PFSK-1 (cell line): ENCODE measurements around the gene PAK2. TPM values are rescaled to one million over a fixed set of nuclear protein-coding genes. Genes with fewer than 3 reads are reported as not detected.

Source experiments
- FOXP2 ChIP-seq: optimal IDR thresholded peaks from 2 replicates; pipeline ENCODE3; 2011; ENCODE audit warnings: borderline replicate concordance, control low read depth, inconsistent platforms; ENCODE audit not compliant: insufficient read depth; ENCODE audit errors: extremely low read length, extremely low read depth
- POLR2AphosphoS5 ChIP-seq: IDR thresholded peaks from 2 replicates; pipeline ENCODE4 v1.6.1; 2012; ENCODE audit warnings: low read depth, mild to moderate bottlenecking, control low read depth, low read length, moderate library complexity
- SIN3A ChIP-seq: IDR thresholded peaks from 2 replicates; pipeline ENCODE4 v1.6.1; 2012; ENCODE audit warnings: mild to moderate bottlenecking, low read length, moderate library complexity, borderline replicate concordance; ENCODE audit not compliant: insufficient read depth
- TAF1 ChIP-seq: IDR thresholded peaks from 2 replicates; pipeline ENCODE4 v1.6.1; 2012; ENCODE audit warnings: low read length, control low read depth, borderline replicate concordance; ENCODE audit not compliant: insufficient read depth
- polyA plus RNA-seq: library from polyadenylated mRNA; unstranded; fragments of >200 nt; gene quantifications from one replicate; pipeline ENCODE4 v1.2.1, GENCODE V29; 2012; ENCODE audit warnings: low read depth, missing spikeins; ENCODE audit not compliant: insufficient read length
- TF ChIP-seq, protein P1 (sequence below), 2 experiments: IDR thresholded peaks; 2 replicates each; pipeline versions ENCODE4 v1.6.1 to v1.8.0; 2011 to 2012; ENCODE audit warnings: low read depth in 2 of 2, low read length in 2 of 2, control low read depth in 1 of 2, inconsistent platforms in 1 of 2, mild to moderate bottlenecking in 1 of 2, moderate library complexity in 1 of 2; ENCODE audit not compliant: insufficient read depth in 1 of 2

The PAK2 gene
- polyA plus RNA-seq: 45.6 TPM

DNA sequence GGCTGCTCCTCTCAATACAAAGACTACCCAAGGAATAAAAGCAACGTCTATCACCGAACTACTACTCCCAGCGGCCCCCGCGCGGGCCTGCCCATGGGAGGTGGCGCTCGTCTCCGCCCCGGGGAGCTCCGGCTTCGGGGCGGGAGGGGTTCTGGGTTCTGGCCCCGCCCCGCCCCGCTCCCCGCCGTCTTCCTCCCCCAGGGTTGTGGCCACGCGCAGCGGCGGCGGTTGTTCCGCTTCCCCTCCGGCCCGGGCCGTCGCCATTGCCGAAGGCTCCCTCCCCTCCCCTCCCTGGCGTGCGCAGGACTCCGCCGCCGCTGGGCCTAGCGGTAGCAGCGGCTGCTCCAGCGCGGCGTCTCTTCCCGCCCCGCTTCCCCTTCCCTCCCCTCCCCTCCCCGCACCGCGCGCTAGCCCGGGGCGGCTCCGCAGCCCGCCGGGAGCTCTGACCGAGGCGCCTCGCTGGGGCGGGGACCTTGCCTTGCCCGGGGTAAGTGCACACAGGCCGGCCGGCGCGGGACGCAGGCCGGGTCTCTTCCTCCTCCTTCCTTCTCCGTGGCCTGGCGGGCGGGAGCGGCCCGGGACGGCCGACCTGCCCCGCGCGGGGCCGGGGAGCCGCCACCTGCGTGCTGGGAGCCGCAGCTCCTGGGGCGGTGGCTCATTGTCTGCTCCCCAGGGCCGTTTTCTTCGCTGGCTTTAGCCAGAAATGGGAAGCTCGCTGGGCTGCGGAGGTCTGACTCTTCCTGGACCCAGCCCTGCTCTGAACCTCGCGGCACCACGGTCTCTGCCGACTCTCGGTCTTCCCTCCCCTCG is at the start of gene PAK2:
Gene PAK2 (plus strand): TSS at position 187 of the 810 bp plus-strand sequence. CDS start 42,790 bp downstream, outside the sequence.
- peak; percentile 58 for TF ChIP-seq FOXP2
- TF ChIP-seq TAF1: peak; percentile 63; the same call in 1 of the 2 replicates
- TF ChIP-seq POLR2AphosphoS5: peak; percentile 63
- TF ChIP-seq SIN3A: peak; percentile 35; the same call in 1 of the 2 replicates
- TF ChIP-seq, protein P1, sequence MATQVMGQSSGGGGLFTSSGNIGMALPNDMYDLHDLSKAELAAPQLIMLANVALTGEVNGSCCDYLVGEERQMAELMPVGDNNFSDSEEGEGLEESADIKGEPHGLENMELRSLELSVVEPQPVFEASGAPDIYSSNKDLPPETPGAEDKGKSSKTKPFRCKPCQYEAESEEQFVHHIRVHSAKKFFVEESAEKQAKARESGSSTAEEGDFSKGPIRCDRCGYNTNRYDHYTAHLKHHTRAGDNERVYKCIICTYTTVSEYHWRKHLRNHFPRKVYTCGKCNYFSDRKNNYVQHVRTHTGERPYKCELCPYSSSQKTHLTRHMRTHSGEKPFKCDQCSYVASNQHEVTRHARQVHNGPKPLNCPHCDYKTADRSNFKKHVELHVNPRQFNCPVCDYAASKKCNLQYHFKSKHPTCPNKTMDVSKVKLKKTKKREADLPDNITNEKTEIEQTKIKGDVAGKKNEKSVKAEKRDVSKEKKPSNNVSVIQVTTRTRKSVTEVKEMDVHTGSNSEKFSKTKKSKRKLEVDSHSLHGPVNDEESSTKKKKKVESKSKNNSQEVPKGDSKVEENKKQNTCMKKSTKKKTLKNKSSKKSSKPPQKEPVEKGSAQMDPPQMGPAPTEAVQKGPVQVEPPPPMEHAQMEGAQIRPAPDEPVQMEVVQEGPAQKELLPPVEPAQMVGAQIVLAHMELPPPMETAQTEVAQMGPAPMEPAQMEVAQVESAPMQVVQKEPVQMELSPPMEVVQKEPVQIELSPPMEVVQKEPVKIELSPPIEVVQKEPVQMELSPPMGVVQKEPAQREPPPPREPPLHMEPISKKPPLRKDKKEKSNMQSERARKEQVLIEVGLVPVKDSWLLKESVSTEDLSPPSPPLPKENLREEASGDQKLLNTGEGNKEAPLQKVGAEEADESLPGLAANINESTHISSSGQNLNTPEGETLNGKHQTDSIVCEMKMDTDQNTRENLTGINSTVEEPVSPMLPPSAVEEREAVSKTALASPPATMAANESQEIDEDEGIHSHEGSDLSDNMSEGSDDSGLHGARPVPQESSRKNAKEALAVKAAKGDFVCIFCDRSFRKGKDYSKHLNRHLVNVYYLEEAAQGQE (IDR thresholded peaks at IDR 0.05; ENCODE audit: insufficient read depth in 1 of 2, low read depth in 2 of 2, low read length in 2 of 2): no peak

DNA sequence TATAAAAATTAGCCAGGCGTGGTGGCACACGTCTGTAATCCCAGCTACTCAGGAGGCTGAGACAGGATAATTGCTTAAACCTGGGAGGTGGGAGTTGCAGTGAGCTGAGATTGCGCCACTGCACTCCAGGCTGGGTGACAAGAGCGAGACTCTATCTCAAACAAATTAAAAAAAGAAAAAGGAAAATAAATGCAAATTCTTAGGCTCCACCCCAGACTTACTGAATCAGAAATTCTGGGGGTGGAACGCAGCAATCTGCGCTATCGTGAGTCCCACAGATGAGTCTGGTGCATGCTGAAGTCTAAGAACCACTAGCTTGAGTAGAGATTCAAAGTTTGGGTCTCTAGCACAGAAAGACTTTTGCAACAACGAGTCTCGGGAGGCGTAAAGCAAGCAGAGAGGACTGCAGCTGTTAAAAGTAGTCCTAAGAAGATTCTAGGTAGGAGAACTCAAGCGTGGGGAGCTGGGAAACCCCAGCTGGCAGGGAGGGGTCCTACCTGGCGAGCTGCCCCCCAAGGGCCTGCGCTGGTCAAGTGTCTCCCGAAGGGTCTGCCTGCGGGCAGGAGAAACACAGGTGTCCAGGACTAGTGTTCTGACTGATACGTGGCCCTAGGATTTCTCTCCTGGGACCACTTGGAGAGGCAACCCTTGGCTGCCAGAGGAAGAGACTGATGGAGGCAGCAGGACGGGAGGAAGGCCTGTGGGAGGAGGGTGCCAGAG is 49.6 kb upstream of the PAK2 start:
- TF ChIP-seq, protein P1 (IDR thresholded peaks at IDR 0.05; ENCODE audit: insufficient read depth in 1 of 2, low read depth in 2 of 2, low read length in 2 of 2): no peak
- TF ChIP-seq TAF1 (no peak), POLR2AphosphoS5 (no peak), FOXP2 (no peak)

DNA sequence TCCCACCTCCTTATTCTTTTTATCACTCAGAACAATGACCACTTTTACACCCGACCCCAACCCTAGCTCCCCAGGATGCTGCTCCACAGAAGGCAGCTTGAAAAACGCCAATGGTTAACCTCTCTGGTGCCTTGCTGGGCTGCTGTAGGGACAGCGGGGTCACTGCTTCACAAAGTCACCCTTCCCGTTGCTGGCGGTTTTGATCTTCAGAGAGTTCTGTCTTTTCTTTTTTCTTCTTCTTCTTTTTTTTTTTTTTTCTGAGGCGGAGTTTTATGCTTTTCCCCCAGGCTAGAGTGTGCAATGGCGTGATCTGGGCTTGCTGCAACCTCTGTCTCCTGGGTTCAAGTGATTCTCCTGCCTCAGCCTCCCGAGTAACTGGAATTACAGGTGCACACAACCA is 48.3 kb upstream of the PAK2 start:
- TF ChIP-seq FOXP2 (no peak), TAF1 (no peak), SIN3A (no peak), POLR2AphosphoS5 (no peak)
- TF ChIP-seq, protein P1 (IDR thresholded peaks at IDR 0.05; ENCODE audit: insufficient read depth in 1 of 2, low read depth in 2 of 2, low read length in 2 of 2): no peak

DNA sequence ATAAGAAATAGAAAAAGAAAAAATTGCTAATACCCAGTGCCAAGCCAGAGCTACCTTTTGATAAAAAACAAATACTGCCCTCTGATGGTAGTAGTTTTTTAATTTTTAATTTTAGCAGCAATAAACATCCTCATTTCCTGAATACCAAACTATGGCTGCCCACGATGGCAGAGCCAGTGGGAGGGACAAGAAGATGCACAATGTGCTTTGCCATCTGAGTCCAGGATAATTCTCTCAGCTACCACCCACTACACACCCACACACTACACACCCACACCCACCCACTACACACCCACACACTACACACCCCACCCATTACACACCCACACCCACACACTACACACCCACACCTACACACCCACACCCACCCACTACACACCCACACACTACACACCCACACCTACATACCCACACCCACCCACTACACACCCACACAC is 45.4 kb upstream of the PAK2 start:
- TF ChIP-seq TAF1 (no peak), POLR2AphosphoS5 (no peak), SIN3A (no peak), FOXP2 (no peak)
- TF ChIP-seq, protein P1 (IDR thresholded peaks at IDR 0.05; ENCODE audit: insufficient read depth in 1 of 2, low read depth in 2 of 2, low read length in 2 of 2): no peak
